ENCODE data around the gene NAA40.
"Not testable (repeated sequence)": the region's sequence is repeated elsewhere in the genome, so short reads cannot be mapped to it uniquely, and the experiment has no call there.

Gene NAA40

DNA sequence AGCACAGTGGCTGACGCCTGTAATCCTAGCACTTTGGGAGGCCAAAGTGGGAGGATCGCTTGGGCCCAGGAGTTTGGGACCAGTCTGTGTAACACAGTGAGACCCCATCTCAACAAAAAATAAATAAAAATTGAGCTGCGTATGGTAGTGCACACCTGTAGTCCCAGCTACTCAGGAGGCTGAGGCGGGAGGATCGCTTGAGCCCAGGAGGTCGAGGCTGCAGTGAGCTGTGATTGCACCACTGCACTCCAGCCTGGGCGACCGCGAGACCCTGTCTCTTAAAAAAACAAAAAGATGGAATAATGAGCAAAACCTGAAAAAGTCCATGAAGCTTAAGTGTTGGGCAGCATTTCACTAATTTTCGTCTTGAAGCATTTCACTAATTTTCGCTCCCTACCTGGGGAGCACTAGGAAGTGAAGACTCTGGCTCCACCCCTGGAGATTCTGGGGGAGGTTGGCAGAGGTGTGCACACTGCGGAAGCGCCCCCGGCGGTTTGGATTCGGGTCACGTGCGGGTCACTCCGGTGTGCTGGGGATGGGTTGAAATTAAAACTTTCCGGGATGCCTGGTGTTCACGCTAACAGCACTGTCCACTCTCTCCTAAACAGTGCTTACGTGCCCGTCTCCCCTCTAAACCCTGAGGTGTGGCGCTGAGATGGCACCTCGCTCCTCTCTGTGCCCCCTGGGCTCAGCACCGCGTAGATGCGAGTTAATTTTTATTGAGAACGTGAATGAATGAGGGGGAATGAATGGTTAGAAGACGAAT, 906 bp upstream of the NAA40 start:
- DNase-seq (ENCODE audit: low read depth in 1 of 2, low spot score in 1 of 2) = no peak

DNA sequence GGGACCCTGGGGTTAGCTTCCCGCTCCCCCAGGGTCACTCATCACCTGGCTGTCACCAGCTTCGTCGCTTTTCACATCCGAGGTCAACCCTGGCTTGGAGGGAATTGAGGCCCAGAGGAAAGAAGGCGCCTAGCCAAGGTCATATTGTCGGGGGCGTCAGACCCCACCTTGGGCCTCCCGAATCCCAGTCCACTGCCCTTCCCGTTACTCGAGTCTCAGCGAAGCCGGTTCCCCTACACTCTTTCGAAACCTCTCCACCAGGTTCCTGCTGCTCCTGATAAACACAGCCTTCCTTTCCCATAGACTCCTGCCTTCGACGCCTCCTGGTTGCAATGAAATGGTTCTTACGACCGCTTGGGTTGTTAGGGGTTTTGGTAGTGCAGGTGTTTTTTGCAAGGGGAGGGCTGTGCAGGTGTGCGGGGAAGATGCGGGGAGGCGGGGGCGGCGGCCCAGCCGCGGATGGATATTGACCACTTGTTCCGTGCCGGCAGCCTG, 642 bp downstream of the NAA40 start:
- no peak for DNase-seq (ENCODE audit: low read depth in 1 of 2, low spot score in 1 of 2)

DNA sequence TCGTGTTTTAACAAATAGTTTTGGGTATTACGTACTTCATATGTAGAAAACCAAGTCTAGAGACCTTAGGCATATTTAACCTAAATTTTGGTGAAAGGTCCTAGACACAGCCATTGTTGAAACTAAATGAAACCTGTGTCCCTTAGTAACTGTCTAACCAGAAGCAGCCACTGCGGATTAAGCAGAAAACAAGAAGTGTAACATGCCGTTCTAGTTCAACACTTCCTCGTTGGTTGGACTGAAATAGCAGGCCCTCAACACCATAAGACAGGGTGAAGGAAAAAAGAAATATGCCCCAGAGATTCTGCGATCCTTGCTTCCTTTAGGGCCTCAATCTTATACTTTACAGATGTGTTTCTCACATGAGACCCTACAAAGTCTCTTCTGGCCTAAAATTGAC, 2.0 kb downstream of the NAA40 start:
- DNase-seq (ENCODE audit: low read depth in 1 of 2, low spot score in 1 of 2) = no peak

DNA sequence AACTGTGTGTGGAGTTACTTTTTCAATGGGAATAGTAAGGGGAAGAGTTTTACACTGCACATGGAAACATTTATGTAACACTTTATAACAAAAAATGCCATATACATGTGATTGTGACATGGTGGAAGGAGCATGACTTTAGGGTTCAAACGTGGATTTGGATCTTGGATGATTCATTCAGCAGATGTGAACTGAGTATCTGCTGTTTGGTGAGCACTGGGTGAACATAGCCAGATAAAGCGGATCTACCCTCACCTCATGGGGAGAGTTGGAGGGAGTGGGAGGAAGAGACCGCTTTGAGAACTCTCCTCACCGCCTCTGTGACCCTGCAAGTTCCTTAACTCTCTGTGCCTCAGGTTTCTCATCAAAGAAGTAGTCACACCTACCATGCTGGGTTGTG, 3.1 kb downstream of the NAA40 start:
- no peak for DNase-seq (ENCODE audit: low read depth in 1 of 2, low spot score in 1 of 2)

DNA sequence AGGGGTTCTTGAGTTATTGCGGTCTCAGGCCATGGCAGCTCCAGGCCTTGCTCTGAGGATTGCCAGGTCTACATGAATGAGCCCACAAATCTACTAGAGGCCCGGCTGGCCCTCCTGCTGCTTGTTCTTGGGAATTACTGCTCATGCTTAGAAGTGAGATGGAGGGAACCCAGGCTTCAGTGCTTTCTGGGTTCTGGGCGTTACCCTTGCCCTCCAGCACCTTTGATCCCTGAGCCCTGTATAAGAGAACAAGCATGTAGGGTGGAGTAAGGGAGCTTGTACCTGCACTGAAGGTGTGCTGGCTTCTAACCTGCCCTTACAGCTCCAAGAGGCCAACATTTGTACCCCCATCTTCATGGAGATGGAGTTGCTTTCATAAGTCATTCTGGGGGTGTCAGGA, 4.0 kb downstream of the NAA40 start:
- DNase-seq (ENCODE audit: low read depth in 1 of 2, low spot score in 1 of 2) = no peak

DNA sequence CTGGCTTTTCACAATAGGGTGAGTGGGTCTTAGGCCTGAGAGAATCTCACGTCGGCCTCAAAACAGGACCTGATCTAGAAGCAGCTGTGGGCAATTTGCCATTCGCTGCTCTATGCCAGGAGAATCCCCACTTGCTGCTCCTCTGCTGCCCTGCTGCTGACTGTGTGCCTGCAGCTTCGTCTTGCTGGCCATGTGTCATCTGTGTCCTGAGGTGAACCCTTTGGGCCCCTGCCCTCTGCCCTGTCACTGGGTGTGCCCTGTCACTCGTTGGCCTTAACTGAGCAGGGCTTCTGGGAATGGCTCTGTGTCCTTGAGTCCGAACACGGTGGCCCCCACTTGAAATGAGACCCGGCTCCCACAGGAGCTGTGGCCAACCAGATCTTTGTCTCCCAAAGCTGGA, 6.2 kb downstream of the NAA40 start:
- no peak for DNase-seq (ENCODE audit: low read depth in 1 of 2, low spot score in 1 of 2)

DNA sequence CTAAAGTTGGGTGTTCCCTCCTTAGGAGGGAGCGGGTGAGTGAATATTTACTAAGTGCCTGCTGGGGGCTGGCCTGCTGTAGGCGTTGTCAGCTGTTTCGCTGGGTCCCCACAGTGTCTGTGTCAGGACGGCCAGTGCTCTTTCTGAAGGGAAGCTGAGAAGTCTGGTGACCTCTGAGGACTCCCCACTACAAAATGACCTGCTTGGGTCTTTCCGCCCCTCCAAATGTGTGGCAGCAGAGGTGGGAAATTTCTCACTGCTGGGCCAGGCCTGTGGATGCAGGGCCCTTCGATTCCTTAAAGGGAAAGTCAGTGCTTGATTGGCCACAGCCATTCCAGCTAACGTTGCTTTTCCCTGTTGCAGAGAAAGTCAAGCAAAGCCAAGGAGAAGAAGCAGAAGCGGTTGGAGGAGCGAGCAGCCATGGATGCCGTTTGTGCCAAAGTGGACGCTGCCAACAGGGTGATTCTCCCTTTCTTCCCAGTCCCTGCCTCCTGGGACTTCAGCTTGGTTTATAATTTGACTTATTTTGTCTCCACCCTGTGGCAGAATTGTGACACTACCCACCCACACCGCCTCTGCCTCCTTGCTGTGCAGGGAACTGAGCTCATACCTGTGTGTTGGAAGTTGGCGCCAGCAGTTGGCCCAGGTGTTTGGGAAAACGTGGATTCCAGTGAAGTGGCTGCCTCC, 6.8 kb downstream of the NAA40 start:
- DNase-seq (ENCODE audit: low read depth in 1 of 2, low spot score in 1 of 2) = peak; percentile 11 to 21

DNA sequence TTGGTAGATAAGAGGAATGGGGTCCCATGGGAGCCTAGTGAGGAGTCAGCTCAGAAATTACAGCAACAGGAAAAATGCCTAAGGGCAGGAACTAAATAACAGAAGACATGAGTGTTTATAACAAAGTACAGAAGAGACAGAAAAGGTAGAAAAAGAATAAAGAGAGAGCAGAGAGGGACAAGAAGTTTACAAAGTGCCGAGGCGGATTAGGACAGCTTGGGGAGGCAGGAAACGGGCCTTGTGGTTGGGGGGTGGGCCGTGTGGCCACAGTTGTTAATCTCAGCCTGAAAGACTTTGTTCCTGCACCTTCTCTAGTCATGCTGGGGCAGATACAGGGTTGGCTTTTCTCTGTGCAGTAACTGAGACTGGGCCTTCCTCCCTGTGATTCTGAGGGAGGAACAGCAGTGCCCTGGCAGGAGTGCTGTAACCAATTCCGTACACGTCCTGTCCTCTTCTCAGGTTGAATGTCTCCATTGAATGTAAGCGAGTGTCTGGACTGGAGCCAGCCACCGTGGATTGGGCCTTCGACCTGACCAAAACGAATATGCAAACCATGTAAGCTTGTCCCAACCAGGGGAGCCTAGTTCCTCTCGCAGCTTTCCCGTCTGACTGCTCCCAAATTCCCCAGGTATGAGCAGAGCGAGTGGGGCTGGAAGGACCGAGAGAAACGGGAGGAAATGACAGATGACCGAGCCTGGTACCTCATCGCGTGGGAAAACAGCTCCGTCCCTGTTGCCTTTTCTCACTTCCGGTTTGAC, 13.2 kb downstream of the NAA40 start:
- DNase-seq (ENCODE audit: low read depth in 1 of 2, low spot score in 1 of 2) = no peak

DNA sequence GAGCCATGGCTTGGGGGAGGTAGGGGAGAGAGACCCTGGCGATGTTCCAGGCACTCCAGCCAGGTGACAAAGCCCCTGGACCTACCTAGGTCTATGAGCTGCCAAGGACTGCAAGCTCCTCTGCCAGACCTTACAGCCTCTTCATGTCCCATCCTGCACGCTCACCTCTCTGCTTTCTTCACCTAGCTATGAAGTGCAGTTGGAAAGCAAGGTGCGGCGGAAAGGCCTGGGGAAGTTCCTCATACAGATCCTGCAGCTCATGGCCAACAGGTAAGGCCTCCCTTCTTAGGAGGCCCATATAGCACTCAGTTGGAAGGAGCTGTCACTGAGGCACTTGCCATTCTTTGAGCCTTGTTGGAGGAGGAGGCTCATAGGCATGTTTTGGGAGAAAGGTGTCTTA, 13.8 kb downstream of the NAA40 start:
- DNase-seq (ENCODE audit: low read depth in 1 of 2, low spot score in 1 of 2) = no peak

DNA sequence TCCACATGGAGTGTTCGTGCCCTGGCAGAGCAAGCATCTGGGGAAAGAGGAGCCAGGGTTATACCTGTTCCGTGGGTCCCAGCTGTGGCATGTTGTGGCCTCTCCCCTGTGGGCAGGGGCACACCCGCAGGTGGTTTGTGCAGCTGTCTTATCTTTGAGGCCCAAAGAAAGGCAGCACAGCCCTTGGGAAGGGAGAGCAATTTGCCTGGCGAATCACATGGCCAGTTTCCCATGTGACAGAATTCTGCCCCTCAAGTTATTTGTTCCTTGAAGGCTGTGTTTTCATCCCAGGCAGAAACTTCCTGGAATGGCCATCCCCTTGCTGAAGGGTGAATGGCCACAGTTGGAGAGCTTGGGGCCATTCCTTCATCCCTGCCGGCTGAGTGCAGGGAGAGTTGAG, 19.2 kb downstream of the NAA40 start:
- no peak for DNase-seq (ENCODE audit: low read depth in 1 of 2, low spot score in 1 of 2)

DNA sequence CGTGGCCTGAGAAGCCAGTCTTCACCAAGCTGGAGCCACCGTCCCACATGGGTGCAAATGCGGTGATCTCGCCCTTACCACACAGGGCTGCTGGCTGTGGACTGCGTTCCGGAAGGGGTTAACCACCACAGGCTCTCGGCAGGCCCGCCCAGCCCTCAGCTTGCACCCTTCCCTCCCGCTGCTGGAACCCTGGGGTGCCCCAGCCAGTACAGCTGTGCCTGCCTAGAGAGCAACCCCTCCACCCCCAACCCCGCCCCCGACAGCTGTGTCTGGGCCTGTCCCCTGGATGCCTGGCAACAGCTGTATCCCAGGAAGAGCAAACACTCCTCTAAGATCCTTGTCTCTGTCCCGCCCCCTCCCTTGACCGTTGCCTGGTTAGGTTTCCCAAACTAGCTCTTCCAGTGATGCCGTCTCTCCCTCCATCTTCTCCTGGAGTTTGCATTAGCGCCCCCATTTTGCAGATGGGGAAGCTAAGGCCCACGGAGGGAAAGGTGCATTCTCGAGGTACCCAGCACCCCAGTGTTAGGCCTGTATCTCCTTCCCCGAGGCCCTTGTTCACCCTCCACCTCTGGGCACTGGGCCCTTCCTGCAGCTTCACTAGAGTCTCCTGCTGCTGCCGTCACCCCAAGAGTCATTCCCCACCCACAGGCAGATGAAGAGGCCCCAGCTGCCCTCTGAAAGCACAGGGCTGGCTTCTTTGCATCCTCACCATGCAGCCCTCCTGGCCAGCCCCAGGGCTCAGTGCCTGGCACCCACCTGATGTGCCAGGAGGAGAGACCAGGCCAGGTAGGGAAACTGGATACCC, 23.0 kb downstream of the NAA40 start:
- no peak for DNase-seq (ENCODE audit: low read depth in 1 of 2, low spot score in 1 of 2)

DNA sequence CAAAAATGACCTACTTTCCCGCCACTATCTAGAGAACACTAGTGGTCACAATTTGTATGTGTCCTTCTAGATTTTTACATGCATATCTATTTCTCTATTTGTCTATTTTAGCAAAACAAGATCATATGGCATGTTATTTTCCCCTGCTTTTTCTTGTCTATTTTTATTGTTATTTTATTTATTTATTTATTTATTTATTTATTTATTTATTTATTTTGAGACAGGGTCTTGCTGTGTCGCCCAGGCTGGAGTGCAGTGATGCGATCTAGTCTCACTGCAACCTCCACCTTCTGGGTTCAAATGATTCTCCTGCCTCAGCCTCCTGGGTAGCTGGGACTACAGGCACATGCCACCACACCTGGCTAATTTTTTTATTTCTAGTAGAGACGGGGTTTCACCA, 25.1 kb downstream of the NAA40 start:
- not testable (repeated sequence) for DNase-seq (ENCODE audit: low read depth in 1 of 2, low spot score in 1 of 2)

DNA sequence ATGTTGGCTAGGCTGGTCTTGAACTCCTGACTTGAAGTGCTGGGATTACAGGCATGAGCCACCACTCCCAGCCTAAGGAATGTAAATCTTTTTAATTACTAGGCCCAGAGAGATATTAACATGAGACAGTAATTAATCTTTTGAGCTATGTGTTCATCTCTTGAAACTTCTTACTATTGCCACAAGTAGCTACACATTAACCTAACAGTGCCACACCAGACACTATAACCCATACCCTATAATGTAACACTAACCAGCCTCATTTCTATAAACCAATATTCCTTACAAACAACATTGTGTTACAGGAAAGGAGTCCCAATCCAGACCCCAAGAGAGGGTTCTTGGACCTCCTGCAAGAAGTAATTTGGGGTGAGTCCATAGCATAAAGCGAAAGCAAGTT, 27.6 kb downstream of the NAA40 start:
- DNase-seq (ENCODE audit: low read depth in 1 of 2, low spot score in 1 of 2) = no peak

DNA sequence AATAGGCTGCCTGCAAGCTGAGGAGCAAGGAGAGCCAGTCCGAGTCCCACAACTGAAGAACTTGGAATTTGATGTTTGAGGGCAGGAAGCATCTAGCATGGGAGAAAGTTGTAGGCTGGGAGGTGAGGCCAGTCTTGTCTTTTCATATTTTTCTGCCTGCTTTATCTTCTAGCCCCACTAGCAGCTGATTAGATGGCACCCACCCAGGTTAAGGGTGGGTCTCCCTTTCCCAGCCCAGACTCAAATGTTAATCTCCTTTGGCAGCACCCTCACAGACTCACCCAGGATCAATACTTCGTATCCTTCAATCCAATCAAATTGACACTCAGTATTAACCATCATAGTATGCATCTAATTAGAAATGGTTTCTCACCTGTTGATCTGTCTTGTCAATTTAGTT, 30.7 kb downstream of the NAA40 start:
- no peak for DNase-seq (ENCODE audit: low read depth in 1 of 2, low spot score in 1 of 2)

DNA sequence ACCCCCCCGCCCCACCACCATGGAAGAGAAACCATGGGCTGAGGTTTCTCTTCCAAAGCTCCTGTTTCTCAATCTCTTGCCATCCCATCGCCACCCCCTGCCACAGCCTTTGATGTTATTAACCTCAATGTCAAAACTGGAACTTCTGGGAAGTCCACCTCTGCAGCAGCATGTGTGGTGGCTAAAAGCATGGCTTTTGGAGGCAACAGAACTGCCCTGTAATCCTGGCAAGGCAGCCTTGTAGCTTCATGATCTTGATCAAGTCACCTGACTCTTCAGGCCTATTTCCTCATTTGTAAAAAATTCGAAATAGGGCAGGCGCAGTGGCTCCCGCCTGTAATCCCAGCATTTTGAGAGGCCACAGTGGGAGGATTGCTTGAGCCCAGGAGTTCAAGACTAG, 32.1 kb downstream of the NAA40 start:
- no peak for DNase-seq (ENCODE audit: low read depth in 1 of 2, low spot score in 1 of 2)

DNA sequence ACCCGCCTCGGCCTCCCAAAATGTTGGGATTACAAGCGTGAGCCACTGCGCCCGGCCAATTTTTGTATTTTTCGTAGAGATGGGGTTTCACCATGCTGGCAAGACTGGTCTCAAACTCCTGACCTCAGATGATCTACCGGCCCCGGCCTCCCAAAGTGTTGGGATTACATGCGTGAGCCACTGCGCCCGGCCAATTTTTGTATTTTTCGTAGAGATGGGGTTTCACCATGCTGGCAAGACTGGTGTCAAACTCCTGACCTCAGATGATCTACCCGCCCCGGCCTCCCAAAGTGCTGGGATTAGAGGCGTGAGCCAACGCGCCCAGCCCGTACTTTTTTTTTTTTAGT, 35.1 kb downstream of the NAA40 start:
- not testable (repeated sequence) for DNase-seq (ENCODE audit: low read depth in 1 of 2, low spot score in 1 of 2)

DNA sequence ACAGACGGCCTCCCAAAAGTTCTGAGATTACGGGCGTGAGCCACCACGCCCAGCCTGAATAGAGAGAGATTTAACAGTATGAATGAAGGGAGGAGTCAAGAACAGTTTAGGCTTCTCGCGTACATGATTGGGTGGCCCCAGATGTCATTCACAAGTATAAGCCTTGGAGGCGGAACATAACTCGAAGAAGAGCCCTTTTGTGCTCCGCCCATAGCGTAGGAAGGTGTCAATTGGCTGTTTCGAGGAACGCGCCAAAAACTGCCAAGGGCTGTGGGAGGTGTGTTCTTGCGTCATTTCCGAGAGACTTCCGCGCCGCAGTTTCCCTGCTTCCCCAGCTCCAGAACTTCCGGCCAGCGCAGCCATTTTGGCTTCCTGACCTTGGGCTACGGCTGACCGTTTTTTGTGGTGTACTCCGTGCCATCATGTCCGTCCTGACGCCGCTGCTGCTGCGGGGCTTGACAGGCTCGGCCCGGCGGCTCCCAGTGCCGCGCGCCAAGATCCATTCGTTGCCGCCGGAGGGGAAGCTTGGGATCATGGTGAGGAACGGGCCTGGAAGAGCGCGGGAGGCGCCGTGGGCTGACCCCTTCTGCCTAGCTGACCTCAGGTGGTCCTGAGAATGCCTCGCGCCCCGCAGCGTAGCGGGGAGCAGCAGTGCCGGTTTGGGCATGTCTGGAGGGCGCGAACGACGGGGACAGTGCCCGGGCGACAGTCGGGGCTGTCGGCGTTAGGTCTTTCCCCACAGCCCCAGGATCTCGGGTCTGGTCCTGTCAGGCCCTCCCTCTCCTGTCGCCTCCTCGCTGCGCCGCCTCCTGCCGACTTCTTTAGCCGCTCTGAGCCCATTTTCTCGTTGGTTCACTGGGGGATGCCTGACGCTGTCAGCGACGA, 35.7 kb downstream of the NAA40 start, which contains the start of gene COX8A:
Gene COX8A (plus strand): TSS at position 362 of the 885 bp plus-strand sequence. CDS start 61 bp downstream, at position 423.
- DNase-seq (ENCODE audit: low read depth in 1 of 2, low spot score in 1 of 2) = peak; percentile 81 to 91

DNA sequence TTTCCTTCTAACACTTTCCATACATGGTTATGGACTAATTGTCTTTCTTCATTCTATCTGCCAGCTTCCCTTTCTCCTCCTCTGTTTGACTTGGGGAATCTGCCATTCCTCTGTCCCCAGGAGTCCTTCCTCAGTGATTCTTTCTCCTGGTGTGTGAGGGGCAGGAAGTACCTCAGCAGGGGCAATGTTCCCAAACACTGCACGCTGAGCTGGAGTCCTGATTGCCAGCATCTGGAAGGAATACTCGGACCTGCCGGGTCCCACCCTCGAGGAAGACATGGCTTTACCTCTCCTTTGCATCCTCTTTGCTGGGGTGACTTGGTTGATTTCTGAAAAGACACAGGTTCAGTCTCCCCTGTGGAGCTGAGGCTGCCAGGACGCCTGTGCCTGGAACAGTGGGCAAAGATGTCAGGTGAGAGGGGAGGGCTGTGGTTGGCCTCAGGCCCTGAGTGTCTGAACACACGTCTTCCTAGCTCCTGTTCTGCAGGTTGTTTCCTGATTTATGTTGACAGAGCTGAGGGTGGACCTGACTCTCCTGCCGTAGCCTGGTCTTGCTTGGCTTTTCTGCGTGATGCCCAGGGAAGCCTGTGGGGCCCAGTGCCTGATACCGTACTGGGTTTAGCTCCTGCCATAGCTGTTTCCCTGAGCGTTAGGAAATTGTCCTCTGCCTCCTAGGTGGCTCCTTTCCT, 39.9 kb downstream of the NAA40 start:
- DNase-seq (ENCODE audit: low read depth in 1 of 2, low spot score in 1 of 2) = no peak

DNA sequence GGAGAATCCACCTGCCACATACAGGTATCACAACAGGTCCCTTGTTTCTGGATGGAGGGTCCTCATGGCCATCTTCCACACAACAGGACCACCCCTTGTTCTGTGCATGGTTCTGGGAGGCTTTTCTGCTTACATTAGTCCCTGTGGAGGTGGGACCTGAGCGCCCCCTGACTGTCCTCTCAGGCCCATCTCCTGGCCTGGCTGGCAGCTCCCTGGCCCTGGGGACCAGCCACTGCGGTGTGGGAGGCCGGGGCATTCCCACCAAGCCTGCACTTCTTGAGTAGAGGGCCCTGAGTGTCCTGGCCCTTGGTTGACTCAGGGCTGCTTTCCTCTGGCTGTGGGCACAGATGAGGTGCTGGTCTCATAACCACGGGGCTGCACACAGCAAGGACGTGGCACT, 40.6 kb downstream of the NAA40 start:
- DNase-seq (ENCODE audit: low read depth in 1 of 2, low spot score in 1 of 2) = no peak

DNA sequence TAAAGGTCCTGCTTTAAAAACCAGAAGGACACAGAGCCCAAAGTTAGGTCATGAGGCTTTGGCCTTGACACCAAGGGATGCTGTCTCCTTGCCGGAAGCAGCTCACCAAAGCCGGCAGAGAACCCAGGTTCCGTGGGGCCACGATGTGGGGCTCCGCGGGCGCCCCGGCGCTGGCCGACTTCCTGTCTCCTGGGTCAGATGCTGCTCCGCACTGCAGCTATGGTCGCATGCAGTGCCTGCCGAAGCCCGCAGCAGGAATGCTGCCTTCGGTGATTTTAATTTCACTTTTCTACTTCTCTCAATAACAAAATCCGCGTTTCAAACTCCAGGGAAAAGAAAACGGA, 47.0 kb downstream of the NAA40 start:
- DNase-seq (ENCODE audit: low read depth in 1 of 2, low spot score in 1 of 2) = peak in 1 of 2 donors; percentile 54
